Stimulated activated CD8-positive, alpha-beta memory T cell treated with anti-CD3 and anti-CD28 coated beads, Interleukin-4, amount 100 ng/mL, for 1 hour (primary cell): Measurements from ENCODE around the gene SPRING1.
"Not testable (repeated sequence)": the region's sequence is repeated elsewhere in the genome, so short reads cannot be mapped to it uniquely, and the experiment has no call there.

Experiments used
- DNase-seq, 2 donors: peaks; one replicate each; pipeline ENCODE4 v3.0.0-alpha.2; 2020; ENCODE audit warnings: low read depth in 2 of 2, low spot score in 1 of 2

The SPRING1 gene, protein sequence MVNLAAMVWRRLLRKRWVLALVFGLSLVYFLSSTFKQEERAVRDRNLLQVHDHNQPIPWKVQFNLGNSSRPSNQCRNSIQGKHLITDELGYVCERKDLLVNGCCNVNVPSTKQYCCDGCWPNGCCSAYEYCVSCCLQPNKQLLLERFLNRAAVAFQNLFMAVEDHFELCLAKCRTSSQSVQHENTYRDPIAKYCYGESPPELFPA

DNA sequence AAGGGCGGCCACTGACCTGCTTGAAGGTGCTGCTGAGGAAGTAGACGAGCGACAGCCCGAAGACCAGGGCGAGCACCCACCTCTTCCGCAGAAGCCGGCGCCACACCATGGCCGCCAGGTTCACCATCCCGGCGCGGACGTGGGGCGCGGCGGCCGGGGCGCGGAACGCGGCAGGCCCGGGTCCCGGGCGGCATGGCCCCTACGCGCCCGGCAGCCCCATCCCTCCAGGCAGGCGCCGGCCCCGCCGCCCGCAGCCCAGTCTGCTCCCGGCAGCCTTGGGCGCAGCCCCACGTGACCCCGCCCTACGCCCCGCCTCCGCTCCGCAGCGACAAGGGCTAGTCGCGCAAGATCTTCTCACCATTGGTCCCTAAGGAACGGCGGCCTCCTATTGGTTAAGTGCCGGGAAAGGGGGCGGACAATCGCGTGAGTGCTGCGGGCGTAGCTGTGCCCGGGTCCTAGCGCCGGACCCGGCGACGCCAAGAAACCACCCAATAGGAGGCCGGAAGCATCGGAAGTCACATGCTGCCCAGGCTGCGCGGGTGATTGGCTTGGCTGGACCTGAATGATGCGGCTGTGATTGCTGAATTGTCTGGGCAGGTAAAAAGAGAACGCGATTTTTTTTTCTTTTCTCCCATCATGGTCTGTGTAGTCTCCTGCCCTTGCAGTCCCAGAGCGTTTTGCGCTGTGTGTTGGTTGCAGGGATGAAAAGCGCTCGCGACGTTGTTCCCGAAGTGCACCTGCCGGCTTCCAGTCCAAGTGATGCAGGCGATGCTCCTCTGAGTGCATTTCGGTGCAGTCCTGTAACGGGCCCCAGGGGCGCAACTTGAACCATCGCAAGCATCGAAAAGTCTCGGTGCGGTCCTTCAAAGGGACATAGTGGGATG lies at the start of gene SPRING1, which contains the start of gene RNFT2:
SPRING1 (minus strand) TSS at position 296 of the 884 bp plus-strand sequence; CDS start at position 127, 169 bp downstream.
RNFT2 (plus strand) TSS at position 542 of the 884 bp plus-strand sequence. CDS start 2,183 bp downstream, outside the sequence.
- peak; percentile 96 to 98 for DNase-seq

DNA sequence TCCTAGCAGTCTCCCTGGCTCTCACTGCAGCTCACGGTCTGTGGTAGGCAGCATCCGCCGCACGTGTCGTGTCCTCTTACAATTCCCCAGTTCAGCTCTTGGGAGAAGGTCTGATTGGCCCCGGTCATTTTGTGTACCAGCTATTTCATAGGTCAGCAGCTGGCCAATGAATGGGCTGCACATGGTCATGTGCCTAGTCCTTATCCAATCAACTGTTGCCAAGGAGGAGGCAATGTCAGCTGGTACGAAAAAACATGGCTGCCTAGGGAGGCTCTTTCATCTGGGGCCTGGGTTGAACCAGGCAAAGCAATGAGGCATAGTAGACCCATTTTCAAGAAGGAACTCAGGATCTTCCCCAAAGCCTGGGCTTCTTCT lies 46.4 kb upstream of the SPRING1 start:
- DNase-seq: no peak

DNA sequence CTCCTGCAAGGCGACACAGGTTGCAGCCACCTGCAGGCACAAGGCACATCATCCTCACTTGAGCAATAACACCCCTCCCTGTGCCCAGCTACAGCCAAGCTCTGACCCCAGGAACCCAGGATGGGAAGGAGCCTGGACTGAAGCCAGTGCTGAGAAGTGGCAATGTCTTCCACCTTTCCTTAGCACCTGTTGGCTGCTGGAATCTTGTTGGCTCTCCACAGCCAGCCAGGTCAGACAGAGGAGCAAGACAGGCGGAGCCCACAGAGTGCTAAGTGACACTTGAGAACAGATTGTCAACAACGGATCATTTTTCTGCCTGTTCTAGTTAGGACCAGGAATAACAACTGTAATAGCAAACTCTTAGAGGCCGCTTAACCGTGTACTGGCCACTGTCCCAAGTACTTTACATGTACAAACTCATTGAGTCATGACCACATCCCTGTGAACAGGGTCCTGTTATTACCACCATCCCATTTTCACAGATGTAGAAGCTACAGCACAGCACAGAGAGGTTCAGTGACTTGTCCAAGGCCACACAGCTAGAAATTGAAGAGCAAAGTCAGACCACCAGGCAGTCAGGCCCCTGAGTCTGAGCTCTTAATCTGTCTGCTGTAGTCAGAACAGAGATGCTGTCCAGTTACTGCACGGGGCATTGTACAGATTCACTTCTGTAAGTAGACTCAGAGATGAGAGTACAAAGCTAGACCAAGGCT lies 45.8 kb upstream of the SPRING1 start:
- DNase-seq: no peak

DNA sequence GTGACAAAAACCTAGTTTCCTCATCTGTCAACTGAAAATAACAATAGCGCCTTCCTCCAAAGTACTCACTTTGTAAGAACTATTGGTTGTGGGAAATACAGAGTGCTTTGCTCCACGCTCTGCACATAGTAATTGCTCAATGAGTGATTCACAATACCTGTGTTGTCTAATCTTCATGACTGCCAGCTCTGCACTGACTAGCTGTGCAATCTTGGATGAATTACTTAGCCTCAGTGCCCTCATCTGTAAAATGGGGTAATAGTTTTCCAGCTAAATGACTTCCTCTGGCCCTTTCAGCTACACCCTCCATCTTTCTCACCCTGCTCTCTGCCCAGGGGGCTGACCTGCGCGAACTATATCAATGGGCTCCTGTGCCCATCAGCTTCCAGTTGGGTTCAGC lies 43.1 kb upstream of the SPRING1 start:
- DNase-seq: no peak

DNA sequence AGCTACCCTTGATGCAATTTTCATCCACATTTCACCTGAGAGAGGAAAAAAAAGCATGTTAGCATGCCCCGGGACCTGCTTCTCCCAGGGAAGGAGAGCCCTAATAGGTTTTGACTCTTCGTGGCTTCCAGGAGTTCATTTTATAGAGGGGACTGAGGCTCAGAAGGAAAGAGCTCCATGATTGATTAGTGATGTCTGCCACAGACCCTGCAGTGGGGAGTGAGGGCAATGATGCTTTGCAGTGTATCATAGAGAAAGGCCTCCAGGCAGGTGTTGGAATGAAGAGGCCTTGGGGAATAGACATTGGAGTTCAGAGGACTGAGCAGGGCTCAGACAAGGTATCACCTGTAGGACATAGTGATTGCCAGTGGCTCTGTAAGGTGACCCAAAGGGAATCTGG lies 41.7 kb upstream of the SPRING1 start:
- DNase-seq: no peak

DNA sequence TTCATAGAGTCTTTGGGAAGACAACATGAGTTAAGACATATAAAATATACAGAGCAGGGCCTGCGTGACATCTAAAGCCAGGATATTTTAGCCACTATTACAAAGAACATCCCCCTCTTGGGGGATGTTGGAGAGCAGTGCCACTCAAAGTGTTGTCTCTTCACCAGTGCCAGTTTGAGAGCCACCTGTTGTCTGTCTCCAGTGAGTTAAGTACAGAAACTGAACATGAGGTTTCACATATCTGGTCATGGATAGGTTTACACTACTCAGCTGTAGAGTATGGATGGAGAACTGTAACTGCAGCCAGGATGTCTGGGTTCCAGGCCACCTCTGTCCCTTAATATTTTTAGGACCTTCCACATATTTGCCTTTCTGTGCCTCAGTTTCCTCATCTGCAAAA lies 39.4 kb upstream of the SPRING1 start:
- no peak for DNase-seq

DNA sequence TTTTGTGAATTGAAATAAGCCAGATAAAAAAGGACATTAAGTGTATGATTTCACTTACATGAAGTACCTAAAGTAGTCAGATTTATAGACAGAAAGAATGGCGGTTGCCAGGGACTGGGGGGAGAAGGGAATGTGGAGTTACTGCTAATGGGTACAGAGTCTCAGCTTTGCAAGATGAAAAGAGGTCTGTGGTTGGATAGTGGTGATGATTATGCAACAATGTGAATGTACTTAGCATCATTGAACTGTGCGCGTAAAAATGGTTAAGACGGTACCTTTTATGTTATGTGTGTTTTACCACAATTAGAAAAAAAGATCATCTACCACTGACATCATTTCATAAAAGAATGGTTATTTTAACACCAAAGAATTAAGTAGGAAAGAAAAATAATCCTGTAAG lies 36.2 kb upstream of the SPRING1 start:
- no peak for DNase-seq

DNA sequence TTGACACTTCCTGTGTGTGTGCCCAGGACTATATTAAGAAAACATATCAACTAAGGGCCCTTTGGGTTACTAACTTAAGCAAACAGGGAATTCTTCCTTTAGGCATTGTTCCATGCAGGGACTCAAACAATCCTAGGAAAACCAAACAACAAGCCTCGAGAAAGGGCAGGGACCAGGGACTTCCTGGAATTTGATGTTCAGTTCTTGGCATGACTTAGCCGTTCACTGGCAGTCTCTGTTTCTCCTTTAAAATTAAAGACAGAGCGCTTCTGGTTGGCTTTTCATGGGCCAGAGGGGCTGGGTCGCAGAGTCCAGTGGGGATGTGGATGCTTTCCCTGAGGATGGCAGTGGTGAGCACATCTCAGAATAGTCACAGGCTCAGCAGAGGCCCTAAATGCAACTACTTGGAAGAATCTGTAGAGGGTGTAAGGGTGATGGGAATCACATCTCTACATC lies 35.4 kb upstream of the SPRING1 start:
- DNase-seq: no peak

DNA sequence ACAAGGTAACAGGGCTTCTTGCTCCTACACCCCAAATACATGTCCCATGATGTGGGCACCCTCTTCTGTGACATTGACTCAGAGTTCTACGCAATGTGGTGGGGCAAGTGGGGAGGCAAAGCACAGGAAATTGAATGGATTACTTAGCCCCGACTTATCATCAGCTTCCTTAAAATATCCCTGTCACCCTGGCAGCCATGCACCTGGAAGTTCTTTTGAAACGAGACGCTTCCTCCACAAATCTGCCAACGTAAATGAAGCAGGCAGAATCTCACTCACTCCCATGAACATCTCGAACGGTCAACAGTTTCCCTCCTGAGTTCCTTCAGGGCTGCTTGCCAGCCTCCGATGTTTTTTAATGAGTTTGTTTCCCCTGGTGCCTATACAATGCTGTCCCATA lies 33.8 kb upstream of the SPRING1 start:
- DNase-seq: no peak

DNA sequence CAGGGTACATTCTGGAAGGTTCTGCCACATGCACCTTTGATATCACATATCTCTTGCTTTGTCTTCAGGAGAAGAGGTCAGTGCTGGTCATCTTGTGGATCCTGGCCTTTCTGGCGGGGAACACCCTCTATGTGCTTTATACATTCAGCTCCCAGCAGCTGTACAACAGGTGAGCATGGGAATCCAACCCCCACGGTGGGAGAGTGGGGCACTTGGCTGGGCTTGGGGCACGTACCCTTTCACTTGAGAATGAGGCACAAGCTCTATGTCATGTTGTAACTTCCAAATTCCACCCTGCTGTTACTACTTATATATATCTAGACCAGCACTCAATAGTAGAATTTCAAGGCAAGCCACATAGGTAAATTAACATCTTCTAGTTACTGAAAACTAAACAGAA lies 28.9 kb upstream of the SPRING1 start:
- DNase-seq: no peak

DNA sequence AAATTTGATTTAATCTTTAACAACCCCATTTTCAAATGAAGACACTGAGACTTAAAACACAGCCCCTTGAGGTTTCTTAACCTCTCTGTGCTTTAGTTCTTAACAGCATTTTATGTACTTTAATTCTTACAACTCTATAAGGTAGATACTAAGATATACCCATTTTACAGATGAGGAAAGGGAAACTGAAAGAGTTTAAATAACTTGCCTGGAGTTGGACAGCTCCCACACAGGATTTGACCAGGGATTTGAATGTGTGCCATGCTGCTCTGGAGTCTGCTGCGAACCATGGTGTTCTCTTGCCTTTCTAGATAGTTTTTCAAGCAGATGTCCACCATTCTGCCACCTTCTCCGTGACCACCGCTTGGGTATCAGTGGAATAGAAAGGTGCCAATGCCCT lies 28.4 kb upstream of the SPRING1 start:
- no peak for DNase-seq

DNA sequence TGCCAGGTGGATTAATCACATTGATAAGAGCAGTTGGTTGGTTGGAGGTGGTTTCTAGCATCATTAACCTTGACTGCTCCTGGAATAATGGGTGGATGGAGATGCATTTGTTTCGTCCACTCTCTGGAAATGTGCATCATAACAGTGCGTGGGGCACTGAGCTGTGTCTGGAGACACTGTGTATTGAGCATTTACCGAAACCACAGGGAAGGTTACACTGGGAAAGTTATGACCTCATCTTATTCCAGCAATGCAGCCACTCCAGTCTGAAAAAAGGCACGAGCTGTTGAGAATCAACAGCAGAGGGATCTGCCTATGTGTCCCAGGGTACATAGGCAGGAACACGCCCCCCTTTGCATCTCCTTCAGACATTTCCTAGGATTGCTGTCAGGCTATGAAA lies 27.4 kb upstream of the SPRING1 start:
- no peak for DNase-seq

DNA sequence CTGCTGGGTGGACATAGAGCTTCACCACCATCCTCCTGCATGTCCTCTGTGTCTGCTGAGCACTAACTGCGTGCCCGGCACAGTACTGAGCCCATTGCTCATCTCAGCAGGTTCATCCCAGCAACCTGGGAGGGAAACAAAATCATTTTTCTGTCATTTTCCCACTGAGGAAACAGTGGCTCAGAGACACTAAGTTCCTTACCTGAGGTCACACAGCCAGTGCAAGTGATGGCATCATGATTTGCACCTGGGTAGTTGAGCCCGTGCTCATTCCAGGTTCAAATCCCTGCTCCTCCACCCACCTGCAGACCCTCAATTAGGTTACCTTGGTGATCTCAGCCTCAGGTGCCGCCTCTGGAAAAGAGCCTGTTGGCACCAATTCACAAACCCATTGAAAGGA lies 23.6 kb upstream of the SPRING1 start:
- DNase-seq: no peak

DNA sequence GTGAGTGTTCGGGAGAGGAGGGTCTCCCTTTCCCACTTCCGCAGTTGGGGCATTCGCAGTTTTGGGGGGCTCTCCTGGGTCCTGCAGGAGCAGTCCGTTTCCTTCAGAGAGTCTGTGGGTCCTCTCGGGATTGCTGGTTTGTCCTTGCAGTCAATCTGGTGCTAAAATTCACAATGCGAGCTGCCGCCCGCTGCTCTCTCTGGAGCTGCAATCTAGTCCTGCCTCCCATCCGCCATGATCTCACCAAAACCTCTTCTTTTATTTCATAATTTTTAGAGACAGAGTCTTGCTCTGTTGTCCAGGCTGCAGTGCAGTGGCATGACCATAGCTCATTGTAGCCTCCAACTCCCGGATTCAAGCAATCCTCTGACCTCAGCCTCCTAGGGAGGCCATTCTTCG lies 22.8 kb upstream of the SPRING1 start:
- DNase-seq: no peak

DNA sequence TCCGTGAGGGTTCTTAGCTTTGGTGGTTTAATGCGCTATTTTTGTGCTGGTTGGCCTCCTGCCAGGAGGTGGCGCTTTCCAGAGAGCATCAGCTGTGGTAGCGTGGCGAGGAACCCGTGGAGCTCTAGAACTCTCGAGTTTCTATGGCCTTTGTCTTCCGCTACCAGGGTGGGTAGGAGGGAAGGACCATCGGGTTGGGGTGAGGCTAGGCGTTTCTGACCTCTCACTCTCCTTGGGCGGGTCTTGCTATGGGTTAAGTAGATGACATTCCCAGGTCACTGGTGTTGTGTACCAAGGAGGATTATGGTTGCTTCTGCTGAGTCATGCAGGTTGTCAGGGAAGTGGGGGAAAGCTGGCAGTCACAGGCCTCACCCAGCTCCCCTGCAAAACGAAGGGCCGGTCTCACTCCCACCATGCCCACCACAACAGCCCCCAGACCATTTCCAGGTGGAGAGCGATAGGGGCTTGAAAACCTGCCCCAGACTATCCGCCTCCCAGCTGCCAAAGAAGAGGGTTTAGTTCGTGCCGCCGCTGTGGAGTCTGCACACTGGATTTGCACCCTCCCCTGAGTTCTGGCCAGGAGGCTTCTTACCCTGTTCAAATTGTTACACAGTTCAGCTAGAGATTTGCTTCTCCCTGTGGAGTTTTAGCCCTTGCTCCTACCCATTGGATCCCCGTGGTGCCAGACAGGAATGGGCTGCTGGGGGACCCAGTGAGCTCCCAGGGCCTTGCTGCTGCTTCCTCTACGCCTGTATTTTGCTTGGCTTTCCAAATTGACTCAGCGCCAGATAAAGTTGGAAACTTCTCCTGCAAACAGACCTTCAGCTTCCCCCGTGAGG lies 22.1 kb upstream of the SPRING1 start:
- no peak for DNase-seq

DNA sequence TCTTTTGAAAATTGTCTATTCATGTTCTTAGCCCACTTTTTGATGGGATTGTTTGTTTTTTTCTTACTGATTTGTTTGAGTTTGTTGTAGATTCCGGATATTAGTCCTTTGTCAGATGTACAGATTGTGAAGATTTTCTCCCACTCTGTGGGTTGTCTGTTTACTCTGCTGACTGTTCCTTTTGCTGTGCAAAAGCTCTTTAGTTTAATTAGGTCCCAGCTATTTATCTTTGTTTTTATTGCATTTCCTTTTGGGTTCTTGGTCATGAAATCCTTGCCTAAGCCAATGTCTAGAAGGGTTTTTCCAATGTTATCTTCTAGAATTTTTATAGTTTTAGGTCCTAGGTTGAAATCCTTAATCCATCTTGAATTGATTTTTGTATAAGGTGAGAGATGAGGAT lies 16.9 kb upstream of the SPRING1 start:
- DNase-seq: not testable (repeated sequence)

DNA sequence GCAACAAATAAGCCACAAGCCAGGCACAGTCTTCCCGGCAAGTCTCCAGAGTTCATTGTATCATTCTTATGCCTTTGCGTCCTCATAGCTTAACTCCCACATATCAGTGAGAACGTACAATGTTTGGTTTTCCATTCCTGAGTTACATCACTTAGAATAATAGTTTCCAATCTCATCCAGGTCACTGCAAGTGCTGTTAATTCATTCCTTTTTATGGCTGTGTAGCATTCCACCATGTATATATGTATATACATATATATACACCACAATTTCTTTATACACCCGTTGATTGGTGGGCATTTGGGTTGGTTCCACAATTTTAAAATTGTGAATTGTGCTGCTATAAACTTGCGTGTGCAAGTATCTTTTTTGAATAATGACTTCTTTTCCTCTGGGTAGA lies 16.2 kb upstream of the SPRING1 start:
- not testable (repeated sequence) for DNase-seq

DNA sequence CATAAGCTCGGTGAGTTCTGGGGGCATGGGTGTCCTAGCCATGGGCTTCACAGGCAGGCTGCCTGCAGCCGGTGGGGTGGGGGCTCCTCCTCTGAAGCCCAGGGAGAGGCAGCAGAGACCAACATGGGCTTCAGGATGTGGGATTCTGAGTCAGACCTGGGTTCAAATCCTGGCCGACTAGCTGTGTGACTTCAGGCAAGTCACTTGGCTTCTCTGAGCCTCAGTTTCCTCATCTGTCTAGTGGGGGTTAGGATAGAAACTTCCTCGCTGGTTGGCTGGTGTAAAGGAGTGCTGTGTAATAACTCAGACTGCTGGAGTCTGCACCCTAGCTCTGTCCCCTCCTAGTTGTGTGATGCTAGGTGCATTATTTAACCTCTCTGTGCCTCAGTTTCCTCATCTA lies 12.4 kb upstream of the SPRING1 start:
- DNase-seq: no peak

DNA sequence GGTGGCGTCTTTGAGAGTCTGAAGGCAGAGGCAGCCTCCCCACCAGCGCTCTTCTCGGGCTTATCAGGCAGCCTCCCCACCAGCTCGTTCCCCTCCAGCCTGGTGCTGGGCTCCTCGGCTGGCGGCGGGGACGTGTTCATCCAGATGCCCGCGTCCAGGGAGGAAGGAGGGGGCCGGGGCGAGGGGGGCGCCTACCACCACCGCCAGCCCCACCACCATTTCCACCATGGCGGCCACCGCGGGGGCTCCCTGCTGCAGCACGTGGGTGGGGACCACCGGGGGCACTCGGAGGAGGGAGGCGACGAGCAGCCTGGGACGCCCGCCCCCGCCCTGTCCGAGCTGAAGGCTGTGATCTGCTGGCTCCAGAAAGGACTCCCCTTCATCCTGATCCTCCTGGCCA lies 12.0 kb upstream of the SPRING1 start:
- no peak for DNase-seq

DNA sequence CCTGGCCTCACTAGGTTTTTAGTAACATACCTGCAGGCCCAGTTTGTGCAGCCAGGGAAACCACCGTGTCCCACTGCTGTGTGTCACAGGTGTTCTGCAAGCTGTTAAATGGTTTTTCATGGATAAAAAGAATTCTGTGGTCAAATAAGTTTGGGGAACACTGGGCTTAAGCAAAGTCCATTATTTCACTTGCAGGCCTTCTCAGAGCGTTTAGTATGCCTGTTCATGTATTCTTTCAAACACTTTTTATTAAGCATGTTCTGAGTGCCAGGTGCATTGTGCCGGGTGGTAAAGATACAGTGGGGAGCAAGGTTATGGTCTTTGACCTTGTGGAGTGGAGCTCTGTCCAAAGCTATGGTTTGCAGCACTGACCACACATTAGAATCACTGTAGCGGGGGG lies 7.7 kb upstream of the SPRING1 start:
- no peak for DNase-seq

DNA sequence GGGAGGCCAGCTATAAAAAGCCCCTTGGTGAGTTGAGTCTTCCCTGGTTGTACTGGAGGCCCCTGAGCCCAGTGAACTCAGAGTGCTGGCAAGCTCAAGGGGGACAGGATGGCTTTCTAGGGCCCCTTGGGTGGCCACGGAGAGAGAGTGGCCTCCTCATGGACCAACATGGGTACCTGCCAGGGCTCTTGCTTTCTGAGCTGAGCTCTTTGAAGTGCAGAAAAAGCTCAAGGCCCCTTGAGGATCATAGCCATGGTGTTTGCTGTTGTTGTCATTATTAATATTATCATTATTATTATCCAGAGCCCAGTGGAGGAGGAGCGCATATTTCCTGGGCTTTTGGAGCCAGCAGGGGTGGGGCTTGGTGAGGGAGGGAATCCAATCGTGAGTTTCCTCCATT lies 6.9 kb upstream of the SPRING1 start:
- no peak for DNase-seq
